ENCODE data around the gene SKI.

The SKI gene

GRCh38 chr1:2194319-2194897 is 33.7 kb upstream of the SKI start, which contains the start of gene FAAP20:
Gene FAAP20 (minus strand): TSS chr1:2194772. CDS start chr1:2194749, 23 bp downstream.
- DNase-seq: peak in 52 of 58 donors; percentile 47 to 92 (median 80)

DNA sequence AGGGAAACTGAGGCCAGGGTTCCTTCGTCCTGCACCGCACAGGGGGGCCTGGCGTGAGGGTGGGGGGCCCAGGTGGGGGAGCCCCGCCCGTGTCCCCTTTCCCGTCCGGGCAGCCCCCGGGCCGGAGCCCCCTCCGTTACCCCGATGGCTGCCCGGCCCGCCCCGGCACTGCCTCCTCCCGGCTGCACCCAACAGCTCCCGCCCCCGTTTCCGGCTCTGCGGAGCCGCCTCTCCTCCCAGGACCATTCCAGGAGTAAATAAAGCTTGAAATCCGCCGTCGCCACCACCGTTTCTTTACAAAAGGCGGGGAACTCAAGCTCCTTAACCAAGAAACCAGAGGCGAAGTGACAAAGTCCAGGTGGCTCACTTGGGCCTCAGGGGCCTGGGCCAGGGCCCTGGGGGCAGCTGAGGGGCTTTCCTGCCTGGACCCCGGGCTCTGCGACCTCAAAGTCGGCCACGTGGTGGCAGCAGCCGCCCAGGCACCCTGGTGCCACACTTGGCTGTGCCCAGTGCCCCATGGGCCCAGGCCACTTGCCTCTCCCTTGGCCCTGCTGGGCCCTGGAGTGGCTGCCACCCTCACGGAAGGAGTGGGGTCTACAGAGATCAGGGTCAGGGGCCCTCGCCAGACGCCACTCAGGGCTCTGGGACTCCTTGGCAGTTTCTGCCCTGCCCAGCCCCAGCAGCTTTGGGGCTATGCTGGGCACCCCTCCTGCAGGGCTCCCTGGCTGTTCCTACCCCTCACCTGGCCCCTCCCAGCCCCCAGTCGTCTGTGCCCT is 33.0 kb upstream of the SKI start:
- DNase-seq: peak in 55 of 58 donors; percentile 56 to 92 (median 82)

DNA sequence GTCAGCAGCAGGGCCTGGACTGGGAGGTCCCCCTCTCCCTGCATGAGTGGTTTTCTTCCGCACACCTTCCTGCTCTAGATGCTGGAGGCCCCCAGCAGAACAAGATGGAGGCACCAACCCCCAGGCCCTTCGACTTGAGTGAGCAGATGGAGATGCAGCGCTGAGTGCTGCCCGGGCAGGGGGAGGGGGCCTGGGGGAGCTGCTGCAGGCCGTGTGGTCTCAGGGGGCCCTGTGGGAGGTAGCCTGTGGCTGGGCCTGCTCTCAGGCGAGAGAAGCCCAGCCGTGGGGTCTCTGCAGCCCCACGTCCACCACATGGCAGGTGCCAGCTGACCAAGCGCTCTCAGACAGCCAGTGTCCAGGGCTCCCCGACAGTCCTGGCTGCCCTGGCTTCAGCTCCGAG is 32.3 kb upstream of the SKI start:
- no peak for DNase-seq

DNA sequence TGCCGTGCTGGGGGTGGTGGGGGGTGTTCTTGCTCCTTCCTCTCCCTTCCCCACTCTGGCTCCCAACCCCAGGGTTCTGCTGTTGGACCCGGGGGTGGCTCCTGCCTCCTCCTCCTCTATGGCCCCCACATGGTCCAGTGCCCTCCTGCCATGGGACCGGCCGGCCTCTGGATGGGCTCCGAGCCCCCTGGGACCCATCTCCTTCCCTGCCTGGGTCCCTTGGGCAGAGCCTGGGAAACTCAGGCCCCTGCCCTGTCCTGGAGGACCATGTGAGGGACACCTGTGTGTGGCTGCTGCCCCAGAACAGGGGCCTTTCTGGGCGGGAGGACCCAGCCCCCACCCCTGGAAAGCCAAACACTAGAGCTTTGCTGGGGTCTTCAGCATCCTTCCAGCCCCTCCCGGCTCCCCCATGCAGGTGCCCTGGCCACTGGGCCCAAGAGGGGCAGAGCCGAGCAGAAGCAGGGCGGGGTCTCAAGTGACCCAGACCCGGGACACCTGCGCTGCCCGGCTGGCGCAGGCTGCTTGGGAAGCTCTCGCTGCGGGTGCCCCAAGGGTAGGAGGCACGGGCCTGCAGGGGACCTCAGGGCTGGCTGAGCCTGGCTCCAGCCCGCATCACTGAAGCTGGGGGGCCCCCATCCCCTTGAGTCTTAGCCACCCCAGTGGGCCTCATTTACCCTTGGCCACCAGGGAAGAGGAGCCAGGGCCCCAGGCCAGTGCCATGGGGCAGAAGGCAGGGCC is 31.0 kb upstream of the SKI start:
- no peak for DNase-seq

GRCh38 chr1:2197707-2198165 is 30.4 kb upstream of the SKI start:
- DNase-seq: no peak

GRCh38 chr1:2198571-2198970 is 29.5 kb upstream of the SKI start:
- no peak for DNase-seq

DNA sequence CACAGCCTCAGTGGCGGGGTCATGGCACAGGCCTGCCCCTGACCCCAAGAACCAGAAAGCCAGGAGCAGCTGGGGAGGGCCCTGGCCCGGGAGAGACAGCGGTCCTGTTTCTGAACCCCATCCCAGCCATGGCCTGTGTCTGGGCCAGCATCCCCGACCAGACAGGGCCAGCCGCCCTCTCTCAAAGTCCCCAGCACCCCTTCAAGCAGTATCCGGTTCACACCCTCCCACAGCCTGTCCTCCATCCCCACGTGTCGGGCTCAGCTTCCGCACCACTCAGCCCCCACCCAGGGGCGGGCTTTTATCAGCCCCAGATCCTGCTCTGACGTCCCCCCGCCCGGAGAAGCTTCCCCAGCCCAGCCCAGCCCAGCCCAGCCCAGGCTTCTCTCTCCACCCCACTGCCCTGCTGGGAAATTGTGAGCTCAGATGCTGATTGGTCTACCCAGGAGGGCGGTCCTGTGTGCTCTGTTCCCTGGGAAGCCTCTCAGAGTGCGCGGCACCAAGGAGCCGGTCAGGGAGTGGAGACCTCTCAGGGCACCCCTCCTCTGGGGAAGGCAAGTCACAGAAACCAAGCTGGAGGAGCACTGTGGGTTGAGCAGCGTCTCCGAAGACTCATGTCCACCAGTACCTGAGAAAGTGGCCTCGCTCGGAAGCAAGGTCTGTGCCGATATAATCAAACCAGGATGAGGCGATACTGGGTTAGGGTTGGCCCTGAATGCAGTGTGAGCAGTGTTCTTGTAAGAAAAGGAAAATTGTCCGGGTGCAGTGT is 28.9 kb upstream of the SKI start:
- DNase-seq: peak in 53 of 58 donors; percentile 31 to 88 (median 68)

- DNase-seq: no peak
Observed at GRCh38 chr1:2200308-2200943, 27.7 kb upstream of the SKI start.

DNA sequence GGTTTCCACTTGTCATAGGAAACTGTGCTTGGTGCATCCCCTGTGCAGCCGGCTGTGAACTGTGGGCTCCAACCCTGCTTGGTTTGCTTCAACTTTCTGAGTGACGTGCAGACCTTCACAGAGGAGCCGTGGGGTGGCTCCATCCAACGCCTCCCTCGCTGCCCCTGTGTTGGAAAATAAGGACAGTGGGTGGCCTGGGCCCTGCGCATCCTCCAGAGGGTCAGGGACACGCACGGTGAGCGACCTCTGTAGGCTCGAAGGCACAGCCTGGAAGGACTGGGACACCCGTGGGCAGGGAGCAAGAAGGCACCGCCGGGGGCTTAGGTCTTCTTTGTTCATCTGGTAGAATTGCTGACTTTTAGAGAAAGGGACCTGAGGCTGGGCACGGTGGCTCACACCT is 27.1 kb upstream of the SKI start:
- no peak for DNase-seq

DNA sequence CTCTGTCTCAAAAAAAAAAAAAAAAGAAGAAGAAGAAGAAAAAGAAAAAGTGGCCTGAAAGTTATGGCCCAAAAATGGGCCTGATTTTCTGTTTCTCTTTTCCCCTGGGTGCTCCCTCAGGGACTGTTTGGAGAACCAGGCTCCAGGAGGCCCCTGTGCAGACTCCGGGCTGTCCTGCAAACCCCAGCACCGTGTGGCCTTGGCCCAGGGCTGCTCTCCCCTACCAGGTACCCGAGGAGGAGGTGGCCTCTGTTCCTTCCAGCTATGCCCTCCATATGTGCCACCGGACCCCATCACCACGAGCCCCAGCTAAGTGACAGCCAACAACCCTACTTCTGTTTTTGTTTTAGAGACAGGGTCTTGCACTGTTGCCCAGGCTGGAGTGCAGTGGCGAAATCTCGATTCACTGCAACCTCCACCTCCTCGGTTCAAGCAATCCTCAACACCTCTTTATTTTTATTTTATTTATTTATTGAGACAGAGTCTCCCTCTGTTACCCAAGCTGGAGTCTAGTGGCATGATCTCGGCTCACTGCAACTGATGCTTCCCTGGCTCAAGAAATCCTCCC is 26.0 kb upstream of the SKI start:
- no peak for DNase-seq

DNA sequence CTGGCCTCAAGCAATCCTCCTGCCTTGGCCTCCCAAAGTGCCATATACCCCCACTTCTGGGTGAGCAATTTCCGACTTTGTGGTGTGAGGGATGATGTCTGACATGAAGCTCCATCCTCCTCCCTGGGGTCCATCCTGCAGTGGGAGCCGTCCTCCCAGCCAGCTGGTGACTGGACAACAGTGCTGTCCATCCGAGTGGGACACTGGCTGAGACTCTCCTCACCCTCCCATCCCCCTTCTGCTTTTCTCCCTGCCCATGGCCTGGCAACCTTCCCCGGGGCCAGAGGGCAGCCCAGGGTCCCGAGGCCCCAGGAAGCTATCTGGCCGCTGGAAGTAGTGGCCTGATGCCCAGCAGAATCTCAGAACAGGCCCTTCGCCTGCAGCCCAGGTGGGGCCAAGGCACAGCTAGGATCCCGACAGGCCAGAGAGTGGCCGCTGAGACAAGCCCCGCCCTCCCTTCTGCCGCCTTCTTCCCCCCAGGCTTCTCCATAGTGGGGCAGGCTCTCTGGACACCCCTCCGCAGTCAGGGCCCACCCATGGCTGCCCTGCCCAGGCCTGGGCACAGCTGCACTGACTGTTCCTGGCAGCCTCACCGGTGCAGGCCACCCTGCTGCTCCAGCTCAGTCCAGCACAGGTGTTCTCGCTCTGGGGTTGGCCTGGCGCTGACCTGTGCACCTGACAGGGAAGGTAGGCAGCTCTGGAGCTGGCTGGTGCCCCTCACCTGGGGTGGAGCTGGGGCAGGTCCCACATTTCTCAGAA is 25.1 kb upstream of the SKI start:
- DNase-seq: no peak

GRCh38 chr1:2203671-2204414 is 24.3 kb upstream of the SKI start:
- no peak for DNase-seq

- DNase-seq: peak in 33 of 58 donors; percentile 50 to 98 (median 83)
Observed at GRCh38 chr1:2204415-2205190, 23.5 kb upstream of the SKI start.

DNA sequence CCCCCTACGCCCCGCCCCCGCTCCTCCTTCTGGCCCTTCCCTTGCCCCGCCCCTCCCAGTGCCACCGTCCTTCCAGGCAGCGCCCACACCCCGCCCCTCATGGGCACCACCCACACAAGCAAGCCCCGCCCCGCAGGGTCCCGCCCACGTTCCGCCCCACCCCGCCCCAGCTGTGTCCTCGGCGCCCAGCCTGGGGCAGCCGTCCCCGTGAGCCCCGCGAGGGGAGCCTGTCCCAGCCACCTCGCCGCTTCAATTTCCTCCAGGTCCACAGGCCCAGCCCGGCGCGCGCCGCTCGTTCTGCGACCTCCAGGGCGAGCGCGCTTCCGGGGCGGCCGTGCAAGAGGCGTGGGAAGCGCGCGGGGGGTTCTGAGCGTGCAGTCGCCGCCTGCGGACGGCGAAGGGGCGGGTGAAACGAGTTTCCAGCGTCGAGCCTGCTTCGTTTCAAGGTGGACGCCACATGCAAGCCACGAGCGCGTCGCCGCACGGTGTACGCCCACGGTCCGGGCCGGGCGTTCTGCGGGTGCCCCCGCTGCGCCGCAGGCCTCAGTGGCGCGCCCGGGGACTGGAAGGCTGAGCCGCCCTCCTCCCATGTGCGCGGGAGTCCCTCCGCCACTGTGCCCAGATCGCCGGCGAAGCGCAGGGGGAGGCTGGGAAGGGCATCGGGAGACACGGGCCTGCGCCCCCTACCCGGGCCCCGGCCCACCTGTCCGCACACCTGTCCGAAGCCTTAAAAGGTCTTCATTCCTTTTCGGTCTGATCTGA is 22.7 kb upstream of the SKI start:
- peak in 54 of 58 donors; percentile 26 to 98 (median 90) for DNase-seq

DNA sequence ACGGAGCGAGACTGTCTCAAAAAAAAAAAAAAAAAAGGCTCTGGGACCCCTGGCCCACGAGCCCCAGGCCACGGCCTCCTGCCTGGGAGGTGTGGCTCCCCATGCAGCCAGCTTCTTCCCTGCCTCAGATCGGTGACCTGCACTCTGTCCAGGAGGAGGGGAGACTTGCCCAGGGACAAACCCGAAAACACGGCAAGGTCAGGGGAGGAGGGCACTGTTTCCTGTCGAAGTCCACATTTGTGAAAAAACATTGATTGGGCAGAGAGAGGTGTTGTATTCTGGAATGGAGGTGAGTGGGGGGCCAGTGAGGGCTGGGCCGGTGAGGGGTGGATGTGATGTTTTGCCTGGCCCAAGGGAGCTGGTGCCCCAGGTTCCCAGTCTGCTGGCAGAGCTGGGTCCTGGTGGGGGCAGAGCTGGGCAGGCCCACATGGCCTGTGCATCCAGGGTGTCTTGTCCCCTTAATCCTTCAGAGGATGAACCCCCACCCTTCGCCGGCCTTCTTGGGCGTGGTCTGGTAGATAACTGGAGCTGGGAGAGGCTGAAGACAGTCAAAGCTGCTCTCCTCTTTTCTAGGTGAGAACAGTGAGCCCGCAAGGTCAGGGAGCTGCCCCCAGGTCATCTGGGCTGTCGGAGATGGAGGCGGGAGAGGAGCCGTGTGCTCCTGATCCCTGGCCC is 21.2 kb upstream of the SKI start:
- DNase-seq: no peak

All from anterior cingulate cortex (tissue), 58 donors.